Measurements from ENCODE around the gene MAGI1.

MAGI1 gene

DNA sequence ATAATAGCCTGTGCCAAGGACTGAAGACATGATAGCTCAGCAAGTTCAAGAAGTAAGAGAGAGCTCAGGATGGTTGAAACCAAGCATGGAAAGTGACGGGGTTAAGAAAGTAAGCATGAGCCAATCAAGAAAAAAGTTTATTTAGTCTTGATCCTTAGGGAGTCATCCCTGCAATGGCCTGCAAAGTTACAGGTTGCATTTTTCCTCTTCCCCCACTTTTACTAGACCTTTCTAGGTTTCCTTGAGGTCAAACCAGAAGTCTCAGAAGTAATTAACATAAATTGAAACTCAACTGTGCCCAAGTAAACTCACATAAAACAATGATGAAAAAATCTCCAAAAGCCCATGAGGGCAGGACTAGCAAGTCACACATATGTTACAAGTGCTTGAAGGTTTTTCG, 250.9 kb downstream of the MAGI1 start:
- DNase-seq, result no peak

DNA sequence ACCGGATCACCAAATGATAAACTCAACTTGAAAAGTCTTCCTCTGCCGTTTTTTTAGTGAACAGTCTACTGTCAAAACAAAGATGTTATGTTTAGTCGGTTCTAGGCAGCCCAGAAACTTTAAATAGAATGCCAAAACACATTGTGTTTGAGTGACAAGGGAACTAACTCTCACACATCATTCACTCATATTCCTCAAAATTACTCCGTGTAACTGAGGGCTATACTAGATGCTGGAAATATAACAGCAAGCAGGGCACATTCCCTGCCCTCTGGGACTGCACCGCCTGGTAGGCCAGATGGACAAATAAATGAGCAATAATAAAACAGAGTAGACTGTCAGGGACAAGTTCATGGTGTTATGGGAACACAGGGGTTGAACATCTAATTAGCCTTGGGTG, 251.4 kb downstream of the MAGI1 start:
- DNase-seq, result no peak

DNA sequence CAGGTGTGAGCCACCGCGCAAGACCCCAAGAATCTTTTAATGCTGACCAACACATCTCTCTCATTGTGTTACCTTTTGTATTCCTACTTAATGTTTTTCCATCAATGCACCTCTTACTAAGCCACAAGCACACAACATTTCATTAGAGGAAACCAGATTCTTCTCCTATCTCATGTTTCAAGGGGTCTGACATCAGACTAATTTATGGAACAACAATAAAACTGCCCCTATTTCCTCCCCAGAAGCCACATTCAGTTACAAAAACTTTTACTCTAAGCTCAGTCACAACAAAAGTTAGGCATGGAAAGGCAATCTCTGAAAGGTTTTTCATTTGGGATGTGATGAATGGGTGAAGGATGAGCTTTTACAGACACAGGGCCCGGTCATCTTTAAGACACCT, 251.8 kb downstream of the MAGI1 start:
- DNase-seq, result no peak

DNA sequence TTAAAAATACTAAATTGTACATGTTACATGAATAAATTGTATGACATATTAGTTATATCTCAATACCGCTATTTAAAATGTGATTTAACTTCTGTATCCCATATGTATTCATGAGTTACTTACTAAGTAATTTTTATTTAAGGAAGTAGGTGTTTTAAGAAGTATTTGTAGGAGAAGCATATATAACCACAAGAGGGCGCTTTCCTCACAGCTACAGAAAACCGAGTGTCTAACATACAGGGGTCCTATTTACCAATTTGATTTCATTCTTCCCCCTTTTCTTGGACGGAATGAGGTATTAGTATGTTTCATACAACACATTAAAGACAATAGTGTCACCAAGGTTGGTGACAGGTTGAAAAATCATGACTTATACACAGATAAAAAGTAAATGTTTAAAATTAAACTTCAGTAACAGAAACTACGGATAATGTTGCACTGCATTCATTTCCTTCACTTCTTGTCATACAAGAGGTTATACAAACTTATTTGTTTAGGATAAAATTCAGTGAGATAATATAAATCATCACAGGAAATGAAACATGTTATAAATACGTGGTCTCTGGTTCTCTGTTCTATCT, 253.6 kb downstream of the MAGI1 start:
- no peak for DNase-seq

DNA sequence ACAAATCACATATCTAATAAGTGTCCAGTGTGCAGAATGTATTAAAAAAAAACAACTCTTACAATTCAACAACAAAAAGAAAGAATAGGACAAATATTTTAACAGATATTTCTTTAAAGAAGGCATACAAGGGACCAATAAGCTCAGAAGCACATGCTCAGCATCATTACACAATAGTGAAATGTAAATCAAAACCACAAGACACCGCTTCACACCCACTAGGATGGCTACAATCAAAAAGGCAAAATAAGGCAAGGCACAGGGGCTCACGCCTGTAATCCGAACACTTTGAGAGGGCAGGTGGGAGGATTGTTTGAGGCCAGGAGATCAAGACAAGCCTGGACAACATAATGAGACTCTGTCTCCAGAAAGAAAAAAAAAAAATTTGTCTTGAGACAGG, 255.6 kb downstream of the MAGI1 start:
- no peak for DNase-seq

DNA sequence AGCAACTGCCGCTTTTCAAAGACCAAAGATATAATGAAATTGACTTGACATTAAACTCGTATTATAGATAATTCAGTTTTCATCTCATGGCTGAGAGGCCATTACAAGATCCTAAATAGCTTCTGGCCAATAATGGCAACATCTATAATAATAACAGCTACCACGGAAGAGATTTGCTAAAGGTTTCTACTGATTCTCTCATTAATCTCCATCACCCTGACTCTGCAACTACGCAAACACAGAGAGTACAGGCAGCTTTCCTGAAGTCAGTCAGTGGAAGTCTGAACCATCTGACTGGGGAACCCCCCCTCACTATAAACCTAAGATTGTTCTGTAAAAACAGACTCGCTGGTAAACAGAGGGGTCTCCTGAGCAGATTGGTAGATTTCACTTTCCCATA, 257.1 kb downstream of the MAGI1 start:
- no peak for DNase-seq

DNA sequence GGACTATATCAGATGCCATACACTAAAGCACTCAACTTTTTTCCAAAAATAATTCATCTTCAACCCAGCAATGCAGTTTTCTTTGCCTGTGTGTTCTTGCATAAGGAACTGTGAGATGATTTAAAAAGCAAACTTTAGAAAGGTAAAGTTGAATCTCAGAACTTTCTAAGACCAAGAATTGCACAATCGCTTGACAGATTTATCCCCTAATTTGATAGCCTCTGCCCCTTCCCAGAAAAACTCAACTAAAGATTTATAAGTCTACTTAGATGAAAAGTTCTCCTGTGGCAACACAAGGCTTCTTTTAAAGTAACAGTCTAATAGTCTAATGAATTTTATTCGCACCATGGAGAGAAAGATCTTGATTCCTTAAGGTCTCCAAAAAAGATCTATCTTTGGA, 259.3 kb downstream of the MAGI1 start:
- DNase-seq, result no peak

DNA sequence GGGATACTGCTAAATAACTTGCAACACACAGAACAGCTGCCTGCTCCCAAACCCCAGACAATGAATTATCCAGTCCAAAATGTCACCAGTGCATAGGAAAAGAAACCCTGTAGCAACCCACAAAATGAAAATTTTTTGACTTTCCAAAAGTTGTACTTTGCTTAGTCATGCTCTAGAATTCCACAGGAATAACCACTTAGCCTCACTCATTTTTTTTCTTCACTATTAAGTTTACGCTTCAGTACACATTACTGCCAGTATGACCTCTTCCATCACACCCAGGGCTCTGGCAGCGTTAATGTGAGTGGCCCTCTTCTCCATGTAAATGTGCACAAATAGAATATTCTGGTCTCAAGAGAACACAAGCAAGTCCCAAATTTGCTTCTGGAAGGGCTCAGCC, 259.8 kb downstream of the MAGI1 start:
- no peak for DNase-seq

DNA sequence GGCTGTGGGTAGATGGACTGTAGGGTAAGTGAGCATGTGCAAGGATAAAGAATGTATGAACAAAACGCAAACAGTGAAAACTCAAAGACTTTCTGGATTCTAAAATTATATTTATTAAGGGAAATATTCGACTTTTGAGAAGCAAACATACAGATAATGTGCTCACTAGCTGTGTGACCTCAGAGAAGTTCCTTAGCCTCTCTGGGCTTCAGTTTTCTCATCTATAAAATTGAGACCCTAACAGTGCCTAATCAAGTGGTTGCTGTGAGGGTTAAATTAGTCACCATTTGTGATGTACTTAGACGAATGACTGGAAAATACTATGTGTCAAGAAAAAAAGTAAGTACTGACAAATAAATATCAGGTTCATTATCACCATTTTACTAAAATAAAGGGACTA, 261.7 kb downstream of the MAGI1 start:
- no peak for DNase-seq

DNA sequence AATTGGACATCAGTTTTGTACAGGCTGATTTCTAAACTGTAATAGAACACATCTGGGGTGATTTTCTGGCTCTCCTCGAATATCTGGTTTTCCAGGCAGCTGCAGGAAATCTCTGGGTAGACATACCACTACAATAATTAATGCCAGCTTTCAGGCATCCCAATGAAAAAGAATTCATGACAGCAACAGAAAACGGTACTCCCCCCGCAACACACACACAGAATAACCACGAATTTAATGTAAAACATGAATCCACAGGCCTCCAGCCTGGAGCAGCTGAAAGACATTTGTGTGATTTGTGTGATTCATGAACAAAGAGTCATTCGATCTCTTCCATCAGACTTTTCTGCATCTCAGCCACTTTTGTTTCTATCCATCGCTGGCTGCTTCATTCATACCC, 262.2 kb downstream of the MAGI1 start:
- no peak for DNase-seq

DNA sequence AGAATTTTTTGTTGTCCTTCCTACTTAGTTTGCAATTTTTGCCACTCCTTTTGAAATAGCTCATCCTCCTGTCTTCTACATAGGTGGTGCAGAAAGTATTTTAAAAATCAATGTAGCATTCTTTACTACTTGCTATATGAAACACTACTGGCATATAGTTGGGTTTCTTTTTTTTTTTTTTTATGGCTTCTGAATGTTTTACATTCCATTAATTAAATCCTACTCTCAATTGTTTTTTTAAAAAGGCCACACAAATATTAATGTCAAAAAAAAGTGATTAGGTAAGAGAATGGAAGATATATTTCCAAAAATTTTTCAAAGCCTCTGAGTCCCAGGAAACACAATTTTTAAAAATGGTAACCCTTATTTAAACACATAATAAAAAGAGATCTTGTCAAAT, 262.6 kb downstream of the MAGI1 start:
- no peak for DNase-seq

DNA sequence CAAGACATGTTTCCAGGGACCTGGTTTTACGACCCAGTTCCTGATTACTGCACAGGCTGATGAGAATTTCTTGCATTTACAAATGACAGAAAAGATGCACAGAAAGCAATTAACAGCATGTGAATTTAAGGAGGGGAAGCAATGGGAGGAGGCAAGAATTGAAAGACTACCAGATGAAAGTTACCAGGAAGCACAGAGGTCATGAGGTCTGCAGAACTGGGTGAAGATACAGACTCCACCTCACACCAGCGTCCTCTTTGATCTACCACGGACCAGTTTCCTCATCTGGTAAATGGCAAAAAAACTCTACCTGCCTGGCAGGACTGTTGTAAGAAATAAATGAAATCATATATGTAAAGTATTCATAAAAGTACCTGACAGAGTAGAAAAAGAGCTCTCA, 266.0 kb downstream of the MAGI1 start:
- no peak for DNase-seq

DNA sequence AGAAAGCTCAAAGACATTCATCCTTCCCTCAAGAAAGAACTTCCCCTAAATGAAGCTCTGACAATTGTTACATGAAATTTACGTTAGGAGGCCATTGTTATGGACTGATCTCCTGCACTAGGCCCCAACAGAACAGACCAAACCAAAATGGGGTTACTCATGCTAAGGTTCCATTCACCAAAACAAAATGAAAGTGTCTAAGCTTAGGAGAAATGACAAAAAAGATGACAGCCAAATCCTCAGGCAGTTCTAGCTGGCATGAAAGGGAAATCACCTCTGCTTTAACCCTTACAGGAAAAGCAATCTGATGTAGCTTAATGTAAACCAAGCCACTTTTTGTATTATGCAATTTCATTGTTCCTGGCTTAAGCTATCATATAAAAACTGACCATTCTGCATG, 271.2 kb downstream of the MAGI1 start:
- DNase-seq, result no peak

DNA sequence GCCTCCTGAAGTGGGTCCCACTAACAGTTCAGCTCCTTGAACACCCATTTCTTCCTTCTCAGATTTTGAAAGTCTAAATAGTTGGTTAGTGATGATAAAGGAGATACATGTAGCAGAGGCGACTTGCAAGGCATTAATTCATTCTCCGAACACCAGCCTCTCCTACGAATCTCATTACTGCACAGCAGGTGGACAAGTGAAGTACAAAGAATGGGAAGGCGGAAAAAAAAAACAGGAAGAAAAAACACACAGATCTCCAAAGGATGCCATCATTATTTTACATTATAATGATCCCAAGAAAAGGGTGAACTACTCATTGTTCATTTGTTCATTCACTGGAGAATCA, 276.5 kb downstream of the MAGI1 start:
- DNase-seq, result no peak

DNA sequence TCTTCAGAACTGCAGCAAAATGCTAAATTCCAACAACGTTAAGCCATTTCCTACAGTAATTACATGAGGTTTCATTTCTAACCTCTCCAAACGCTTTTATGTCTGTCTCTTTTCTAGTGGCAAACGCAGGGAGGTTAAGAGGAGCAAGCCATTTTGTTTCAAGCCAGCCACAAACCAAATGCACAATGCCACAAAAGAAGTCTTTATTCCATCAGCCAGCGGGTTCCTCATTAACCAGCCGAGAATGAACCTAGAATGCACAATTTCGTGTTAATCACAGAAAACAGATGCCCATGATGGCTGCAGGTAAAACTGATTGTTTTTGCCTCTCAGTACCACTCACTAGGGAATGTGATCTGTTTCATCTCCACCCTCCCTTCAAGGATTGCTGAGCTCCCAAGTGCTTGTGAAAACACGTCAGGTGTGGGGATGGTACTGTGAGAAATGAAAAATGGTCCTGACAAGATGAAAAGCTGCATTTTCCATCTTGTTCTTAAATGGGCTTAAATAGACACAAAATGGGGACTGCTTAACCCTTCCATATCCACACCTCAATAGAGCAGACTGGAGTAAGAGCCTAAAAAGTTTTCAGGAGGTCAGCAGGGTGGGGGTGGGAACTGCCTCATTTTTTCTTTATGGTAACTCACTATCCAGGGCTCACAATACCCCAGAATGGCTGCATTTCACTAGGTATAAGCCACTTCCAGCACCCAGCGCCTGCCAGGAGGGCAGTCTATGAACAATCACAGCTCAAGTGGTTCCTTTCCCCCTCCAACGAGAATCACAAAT, 277.1 kb downstream of the MAGI1 start:
- DNase-seq, result no peak

DNA sequence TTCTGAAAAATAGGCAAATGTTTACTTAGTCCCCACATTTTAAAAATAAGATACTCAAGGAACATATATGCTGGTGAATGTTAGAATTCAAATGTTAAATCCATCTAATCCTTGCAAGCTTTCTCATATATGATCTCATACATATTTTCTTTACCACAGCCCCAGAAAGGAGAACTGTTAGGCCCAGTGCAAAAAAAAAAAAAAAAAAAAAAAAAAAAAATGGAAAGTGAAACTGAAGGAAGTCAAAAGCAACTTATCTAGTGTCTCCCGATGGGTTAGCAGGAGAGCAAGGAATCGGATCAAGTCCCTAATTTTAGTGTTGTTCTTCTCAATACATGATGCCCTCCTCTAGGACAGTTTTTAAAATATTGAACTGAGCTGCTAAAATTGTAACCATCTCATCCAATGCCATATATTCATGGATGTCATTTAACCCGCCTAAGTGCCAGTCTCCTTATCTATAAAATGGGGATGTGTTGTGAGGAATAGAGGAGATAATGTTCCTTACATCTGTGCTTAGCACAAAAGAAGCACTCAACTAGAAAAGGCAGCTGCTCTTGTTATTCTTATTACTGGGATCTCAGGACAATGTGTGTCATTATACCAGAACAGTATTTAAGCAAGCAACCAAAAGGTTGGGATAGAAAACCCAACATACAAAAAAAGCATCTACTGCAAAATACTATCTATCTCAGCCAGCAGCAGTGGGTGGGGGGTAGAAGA, 279.7 kb downstream of the MAGI1 start:
- DNase-seq, result no peak

DNA sequence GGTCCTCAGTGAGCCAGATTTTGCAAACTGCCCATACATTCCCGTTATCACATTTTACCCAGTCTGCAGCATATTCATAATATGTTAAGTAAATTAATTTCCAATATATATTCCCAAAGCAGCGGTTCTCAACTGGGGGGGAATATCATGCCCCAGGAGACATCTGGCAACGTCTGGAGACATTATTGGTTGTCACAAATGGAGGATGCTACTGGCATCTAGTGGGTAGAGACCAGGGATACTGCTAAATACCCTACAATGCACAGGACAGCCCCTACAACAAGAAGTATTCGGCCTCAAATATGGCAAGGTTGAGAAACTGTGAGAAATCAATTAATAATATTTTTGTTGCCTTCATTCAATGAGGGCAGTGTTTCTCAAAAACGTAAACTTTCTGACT, 280.3 kb downstream of the MAGI1 start:
- DNase-seq, result no peak

DNA sequence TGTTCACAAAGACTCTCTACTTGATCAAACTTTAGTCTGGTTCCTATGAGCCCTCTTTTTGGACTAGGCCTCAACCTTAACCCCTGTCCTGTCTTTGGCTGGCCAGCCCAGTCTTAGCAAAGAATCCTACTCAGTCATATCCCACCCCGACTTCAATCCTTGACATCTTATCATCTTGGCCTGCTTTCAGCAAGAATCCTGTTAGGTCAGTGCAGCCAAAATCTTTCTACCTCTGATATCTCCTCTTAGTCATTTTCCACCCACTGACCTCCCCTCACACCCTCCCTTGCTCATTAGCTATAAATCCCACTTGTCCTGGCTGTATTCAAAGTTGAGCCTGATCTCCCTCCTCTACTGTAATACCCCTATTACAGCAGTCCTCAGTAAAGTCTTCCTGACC, 286.1 kb downstream of the MAGI1 start:
- no peak for DNase-seq

DNA sequence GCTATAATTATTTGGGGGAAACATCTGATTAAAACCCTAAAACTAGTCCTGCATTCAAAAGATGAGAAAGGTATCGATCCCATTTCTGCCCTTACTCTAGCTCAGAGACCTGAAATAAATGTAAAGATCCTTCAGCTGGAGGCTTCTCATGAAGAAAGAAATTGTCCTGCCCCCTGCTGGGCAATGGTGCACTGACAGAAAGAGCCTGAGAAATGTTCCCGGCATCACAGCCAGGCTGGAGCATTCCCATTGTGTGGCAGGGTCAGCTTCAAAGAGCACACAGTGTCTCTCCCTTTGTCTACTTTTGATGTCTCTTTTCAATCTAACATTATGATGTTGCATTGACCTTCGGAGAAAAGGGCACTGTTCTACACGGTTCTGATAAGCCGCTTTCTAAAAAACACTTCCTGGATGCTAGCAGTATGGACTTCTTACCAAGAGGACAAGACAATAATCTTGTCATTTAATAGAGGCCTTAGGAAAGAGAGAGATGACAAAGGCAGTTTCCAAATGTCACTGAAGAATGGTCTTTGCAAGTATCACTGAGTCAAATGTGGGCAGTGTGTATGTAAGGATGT, 287.5 kb downstream of the MAGI1 start:
- DNase-seq, result no peak

DNA sequence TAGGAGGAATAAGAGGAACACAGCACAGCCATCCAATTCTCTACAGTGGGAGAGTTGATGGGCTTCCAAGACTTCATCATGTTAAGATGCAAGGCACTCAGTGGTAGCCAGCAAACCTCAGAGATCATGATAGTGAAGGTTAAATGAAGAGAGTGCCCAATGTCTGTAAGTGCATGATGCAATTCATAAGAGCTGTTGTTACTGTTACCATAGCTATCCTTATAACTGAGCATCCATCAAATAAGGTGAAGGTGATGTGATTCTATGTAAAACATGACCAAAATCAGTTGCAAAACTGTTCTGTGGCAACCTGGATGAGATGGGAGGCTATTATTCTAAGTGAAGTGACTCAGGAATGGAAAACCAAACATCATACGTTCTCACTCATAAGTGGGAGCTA, 289.7 kb downstream of the MAGI1 start:
- DNase-seq, result no peak

DNA sequence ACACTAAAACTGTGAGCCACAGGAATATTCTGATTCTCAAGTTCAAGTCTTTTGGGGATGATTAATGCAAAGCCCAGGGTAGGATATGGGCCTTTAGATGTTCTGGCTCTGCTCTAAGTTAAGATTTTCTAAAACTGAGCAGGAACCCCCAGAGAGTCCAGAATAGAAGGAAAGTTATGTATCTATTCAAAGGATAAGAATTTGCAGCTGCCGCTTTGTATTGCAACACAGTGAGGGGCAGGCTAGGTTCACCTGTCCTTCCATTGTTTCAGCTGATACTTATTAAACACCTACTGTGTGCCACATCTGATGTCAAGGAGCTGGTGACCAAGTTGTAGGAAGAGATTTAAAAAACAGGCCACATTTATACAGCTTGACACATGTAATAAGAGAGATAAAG, 290.4 kb downstream of the MAGI1 start:
- no peak for DNase-seq

DNA sequence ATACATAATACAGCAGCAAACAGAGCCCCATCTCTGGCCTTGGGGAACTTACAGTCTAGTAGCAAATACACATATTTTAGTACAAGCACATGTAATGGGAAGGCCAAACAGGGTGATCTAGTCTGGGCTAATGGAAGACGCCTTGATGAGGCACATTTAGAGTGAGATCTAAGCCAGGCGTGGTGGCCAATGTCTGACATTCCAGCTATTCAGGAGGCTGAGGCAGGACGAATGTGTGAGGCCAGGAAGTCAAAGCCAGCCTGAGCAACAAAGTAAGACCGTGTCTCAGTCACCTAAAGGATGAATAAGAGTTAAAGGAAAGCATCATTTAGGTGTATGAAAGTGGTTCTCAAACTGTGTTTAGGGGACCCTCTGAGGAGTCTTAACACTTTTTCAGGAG, 291.9 kb downstream of the MAGI1 start:
- no peak for DNase-seq

DNA sequence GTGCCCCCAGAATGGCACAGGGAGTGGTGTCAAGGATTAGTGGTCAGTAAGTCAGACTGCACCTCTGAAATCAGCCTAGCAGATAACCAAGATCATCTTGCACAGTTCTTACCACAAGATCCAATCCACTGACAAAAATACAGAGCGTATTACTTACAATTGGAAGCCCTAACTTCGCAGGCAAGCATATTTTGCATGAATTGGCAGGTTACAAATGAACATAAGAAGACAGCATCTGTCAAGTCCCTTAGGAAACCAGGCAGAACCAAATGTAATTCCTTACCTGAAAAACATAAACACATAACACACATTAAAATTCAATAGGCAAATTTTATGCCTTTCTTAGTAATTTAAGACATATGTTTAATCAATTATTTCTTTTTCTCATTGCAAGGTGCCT, 293.4 kb downstream of the MAGI1 start:
- DNase-seq, result no peak

DNA sequence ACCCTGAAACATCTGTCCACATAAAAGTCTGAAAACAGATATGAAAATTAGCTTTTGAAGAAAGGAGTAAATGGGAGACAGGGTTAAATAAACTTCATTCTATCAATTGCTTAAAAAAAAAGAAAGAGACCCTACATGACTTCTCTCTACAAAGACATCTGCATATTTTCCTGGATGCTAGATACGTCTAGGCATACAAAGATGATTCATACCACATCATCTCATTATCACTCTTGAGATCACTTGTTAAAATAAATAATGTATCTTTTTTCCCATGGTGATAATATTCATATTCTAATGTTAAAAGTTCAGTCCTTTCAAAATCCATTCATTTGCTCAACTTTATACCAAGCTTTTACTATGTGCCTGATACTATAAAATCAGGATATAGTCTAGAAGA, 295.8 kb downstream of the MAGI1 start:
- no peak for DNase-seq
